Activated naive CD4-positive, alpha-beta T cell treated with Interleukin-2 at 50 U/mL for 16 hours (primary cell): Measurements from ENCODE around the gene PALLD.
"Not testable (repeated sequence)": the region's sequence is repeated elsewhere in the genome, so short reads cannot be mapped to it uniquely, and the experiment has no call there.

Experiments used
- DNase-seq: peaks from one replicate; pipeline ENCODE4 v3.0.0-alpha.2; 2020

Gene PALLD

GRCh38 chr4:168773388-168774195 is 276.7 kb downstream of the PALLD start:
- DNase-seq = no peak

DNA sequence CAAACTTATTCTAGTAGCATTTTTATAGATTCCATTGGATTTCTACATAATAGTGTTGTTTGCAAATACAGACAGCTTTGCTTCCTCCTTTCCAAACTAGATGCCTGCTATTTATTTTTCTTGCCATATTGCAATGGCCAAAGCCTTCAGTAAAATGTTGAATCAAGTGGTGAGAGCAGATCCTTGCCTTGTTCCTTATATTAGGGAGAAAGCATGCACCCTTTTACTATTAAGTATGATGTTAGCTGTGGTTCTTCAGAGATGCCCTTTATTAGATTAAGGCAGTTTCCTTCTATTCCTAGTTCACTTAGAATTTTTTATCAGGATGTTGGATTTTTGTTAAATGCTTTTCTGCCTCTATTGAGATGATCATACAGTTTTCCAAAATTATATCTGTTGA is 279.5 kb downstream of the PALLD start:
- DNase-seq = no peak

DNA sequence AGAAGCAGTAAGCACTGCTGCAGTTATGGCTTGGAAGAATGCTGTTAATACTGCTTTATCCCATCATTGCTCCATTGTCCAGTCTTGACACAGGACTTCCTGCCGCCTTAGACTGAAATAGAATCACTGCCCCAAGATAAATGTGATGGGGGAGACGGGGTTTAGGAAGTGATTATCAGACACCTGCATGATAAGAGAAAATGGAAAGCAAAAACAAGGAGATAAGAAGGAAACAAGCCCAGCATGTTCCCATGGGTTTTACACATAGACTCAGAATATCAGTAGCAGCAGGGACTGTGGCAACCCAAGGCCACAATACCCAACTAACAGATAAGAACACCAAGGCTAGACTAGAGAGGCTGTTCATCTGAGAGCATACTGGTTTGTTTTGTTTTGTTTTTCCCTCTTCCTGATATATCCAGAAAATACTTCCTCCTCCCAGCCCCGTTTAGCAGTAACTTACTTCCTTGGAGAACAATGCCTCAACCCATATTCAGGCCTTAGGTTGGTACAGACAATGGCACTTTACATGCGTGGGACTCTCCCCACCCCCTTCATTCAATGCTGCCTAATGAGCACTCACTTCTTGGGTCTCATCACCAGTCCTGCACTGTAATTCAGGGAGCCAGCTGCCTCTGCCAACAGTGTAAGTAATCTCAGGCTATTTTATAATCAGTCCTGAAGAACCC is 280.6 kb downstream of the PALLD start:
- DNase-seq = no peak

GRCh38 chr4:168781341-168781740 is 284.5 kb downstream of the PALLD start:
- DNase-seq = no peak

DNA sequence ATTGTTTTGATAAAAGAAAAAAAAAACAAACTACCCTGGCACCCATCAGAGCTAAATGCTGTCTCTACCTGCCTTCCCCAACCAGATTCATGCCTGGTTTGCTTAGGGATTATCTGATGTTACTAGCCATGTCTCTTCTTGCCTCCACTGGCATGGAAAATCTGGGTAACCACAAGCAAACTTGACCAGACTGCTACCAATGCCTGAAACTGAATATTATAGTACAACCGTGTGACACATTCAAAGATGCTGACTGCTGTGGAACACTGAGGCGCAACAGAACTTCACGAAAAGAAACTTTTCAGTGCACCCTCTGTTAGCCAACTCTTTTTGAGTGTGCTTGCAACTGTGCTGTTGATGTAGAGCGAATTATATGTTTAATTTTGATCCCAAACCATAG is 285.1 kb downstream of the PALLD start:
- DNase-seq = no peak

- DNase-seq = no peak
Measured at GRCh38 chr4:168782439-168782838, 285.6 kb downstream of the PALLD start.

DNA sequence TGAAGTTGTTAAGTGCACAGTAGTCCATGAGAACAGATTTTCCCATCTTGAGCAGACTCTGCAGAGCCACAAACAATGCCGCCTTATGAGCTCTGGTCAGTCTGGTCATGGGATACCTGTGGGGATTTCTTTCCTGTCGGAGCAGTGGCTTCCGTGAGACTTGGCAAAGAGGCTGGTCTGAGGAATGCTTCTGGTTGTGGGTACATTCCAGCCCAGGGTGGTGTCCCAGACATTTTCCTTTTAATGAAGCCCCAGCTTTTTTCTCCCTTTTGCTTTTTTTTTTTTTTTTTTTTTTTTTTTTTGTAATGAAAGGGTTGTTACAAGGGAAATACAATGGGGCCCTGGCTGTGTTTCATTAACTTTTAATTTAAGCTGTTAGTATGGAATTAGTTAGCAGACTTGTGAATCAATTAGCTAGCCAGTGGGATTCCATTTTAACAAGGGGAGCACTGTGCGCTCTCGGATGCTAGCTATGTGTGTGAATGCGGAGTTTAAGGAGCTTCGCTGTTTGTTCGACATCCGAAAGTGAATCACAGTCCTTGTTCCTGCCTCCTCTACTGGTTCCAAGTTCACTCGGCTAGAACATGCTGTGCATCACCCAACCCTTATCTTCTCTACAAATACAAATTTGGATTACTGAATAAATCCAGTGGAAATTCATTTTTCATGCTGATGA is 288.1 kb downstream of the PALLD start:
- no peak for DNase-seq

GRCh38 chr4:168787334-168787733 is 290.5 kb downstream of the PALLD start:
- no peak for DNase-seq

- DNase-seq = no peak
Measured at GRCh38 chr4:168787801-168788595, 291.1 kb downstream of the PALLD start.

- no peak for DNase-seq
Measured at GRCh38 chr4:168790898-168791297, 294.0 kb downstream of the PALLD start.

DNA sequence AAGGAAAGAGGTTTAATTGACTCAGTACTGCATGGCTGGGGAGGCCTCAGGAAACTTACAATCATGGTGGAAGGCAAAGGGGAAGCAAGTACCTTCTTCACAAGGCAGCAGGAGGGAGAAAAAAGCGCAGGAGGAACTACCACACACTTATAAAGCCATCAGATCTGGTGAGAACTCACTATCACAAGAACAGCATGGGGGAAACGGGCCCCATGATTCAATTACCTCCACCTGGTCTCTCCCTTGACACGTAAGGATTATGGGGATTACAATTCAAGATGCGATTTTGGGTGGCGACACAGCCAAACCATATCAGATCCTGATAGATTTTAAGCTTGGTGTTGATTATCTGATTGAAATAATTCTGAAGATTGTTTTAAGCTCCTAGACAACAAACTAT is 294.5 kb downstream of the PALLD start:
- no peak for DNase-seq

- no peak for DNase-seq
Measured at GRCh38 chr4:168793542-168793941, 296.7 kb downstream of the PALLD start.

DNA sequence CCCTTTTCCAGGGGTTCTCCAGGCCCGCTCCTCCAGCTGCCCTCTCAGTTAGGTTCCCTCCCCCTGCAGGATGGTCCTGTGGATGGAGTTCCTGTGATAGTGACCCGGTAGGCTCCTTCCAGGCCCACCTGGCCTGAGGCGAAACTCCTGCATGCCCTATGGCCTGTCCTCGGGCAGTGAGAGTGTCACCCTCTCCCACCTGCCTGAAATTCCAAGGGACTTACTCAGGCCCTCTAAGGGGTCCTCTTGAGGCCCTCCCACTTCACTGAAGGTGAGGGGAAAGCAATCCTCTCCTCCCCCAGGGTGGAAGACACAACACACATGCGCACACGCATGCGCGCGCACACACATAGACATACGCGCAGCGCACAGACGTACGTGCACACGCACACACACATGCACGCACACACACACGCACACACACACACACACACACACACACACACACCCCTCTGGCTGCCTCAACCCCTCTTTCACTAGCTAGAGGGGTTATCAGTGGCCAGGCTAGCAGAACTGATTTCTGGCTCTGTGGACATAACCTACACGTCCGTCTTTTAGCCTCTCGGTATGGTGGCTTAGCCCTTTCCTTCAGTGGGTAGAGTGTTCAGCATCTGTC is 297.3 kb downstream of the PALLD start:
- DNase-seq = no peak

DNA sequence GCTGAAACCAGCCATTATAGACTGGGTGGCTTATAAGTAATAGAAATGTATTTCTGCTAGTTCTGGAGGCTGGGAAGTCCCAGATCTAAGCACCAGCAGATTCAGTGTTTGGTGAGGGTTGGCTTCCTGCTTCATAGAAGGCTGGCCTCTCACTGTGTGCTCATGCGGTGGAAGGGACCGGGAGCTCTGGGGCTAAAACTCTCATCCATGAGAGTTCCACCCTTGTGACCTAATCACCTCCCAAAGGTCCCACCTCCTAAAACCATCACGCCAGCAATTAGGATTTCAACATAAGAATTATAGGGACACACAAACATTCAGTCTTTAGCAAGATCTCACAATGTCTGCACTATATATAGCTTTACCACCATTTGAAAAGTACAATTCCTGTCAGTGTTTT is 298.0 kb downstream of the PALLD start:
- DNase-seq = no peak

- DNase-seq = no peak
Measured at GRCh38 chr4:168795346-168795745, 298.5 kb downstream of the PALLD start.

DNA sequence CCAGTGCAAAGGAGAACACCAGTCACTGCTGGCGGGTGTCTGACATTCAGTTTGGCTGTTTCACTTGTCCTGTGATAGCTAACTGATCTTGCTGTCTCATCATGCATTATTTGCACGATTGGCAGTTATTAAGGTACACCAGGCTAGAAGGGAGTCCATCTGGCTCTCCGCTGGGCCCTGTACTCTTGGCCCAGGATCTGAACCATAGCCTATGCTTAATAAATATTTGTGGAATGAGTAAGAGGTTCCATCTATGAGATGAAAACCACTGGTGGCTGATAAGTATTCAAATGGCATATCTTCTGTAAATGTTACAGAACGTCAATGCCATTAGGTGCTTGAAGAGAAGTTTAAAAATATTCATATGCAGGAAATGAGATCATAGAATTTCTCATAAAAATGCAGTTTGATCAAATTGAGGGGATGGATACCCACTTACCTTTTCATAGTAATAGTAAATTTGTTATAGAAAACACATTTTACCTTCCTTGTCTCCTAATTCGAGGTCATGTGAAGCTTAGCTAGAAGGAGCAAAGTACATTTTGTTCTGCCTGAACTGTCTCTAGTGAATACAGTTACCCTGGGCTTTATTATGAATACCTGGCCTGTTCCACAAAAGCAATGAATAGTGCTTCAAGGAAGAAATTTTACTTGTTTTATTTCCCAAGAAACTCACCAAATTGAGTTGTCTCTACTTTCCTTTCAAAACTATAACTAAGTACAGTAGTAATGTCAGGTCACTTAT is 299.7 kb downstream of the PALLD start:
- DNase-seq = no peak

DNA sequence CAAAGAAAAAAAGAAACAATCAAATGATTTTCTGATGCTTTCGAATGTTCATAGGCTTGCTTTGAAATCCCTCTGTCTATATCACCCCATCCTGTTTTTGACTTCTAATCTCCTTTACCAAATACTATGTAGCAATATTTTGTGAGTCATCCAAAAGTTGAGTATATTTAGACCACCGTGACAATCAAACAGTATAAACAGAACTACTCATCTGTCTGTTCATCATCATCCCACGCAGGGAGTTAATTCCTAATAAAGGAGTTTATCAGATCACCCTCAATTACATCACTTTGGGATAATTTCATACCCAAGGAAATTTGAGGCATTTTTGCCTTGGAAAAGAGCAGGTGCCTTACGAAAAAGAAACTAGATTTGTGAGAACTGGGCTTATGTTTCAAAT is 300.3 kb downstream of the PALLD start:
- DNase-seq = no peak

- no peak for DNase-seq
Measured at GRCh38 chr4:168797738-168798375, 301.0 kb downstream of the PALLD start.

DNA sequence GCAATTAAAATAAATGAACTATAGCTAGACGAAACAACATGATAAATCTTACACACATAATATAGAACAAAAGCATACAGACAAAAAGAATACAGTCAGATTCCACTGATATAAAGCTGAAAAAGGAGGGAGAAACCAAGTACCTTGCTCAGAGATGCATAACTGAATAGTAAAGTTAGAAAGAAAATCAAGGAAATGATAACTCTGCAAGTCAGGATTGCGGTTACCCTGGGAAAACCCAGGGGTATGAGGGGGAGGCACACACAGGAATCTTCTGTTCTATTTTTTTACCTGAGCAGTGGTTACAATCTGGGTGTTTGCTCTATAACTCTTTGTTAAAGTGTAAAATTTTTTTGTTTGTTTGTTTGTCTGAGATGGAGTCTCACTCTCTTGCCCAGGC is 304.1 kb downstream of the PALLD start:
- no peak for DNase-seq

DNA sequence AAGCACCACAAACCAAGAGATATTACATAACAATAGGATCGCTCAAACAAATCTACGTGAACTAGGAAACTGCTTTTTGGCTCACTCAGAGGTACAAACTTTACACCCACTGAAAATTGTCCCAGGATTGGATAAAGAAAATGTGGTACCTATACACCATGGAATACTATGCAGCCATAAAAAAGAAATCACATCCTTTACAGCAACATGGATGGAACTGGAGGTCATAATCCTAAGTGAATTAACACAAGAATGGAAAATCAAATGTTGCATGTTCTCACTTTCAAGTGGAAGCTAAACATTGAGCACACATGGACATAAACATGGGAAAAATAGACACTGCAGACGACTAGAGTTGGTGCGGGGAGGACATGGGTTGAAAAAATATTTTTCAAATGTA is 305.4 kb downstream of the PALLD start:
- no peak for DNase-seq

GRCh38 chr4:168803052-168803451 is 306.2 kb downstream of the PALLD start:
- not testable (repeated sequence) for DNase-seq
